HG02852 (cell line): ENCODE data around the gene RPS16.

Source experiments
- ATAC-seq: cut with Tn5 transposase; IDR thresholded peaks from one replicate; pipeline ENCODE4 v1.9.1; 2021; ENCODE audit warnings: mild to moderate bottlenecking, moderate library complexity; ENCODE audit not compliant: unreplicated experiment

Gene RPS16

GRCh38 chr19:39423258-39424086 is 12.3 kb downstream of the RPS16 start:
- no peak for ATAC-seq

- no peak for ATAC-seq
Observed at GRCh38 chr19:39422020-39422419, 13.7 kb downstream of the RPS16 start.

GRCh38 chr19:39420769-39421168 is 15.0 kb downstream of the RPS16 start:
- no peak for ATAC-seq

GRCh38 chr19:39419003-39419402 is 16.7 kb downstream of the RPS16 start:
- ATAC-seq, result no peak

- no peak for ATAC-seq
Observed at GRCh38 chr19:39417463-39418181, 18.1 kb downstream of the RPS16 start.

- ATAC-seq, result no peak
Observed at GRCh38 chr19:39416152-39417120, 19.3 kb downstream of the RPS16 start.

- ATAC-seq, result no peak
Observed at GRCh38 chr19:39415111-39416046, 20.4 kb downstream of the RPS16 start.

GRCh38 chr19:39413911-39414608 is 21.7 kb downstream of the RPS16 start:
- no peak for ATAC-seq

GRCh38 chr19:39413272-39413910 is 22.4 kb downstream of the RPS16 start:
- ATAC-seq, result no peak

- ATAC-seq, result no peak
Observed at GRCh38 chr19:39412867-39413271, 22.9 kb downstream of the RPS16 start.

- peak; percentile 51 for ATAC-seq
Observed at GRCh38 chr19:39412100-39412866, 23.5 kb downstream of the RPS16 start, which contains the start of gene PLEKHG2. Gene PLEKHG2, plus strand, starts transcription at chr19:39412669. Its CDS starts 1,418 bp downstream, at chr19:39414087.

- ATAC-seq, result peak; percentile 22
Observed at GRCh38 chr19:39411832-39412099, 24.0 kb downstream of the RPS16 start.

- no peak for ATAC-seq
Observed at GRCh38 chr19:39411081-39411831, 24.5 kb downstream of the RPS16 start.

GRCh38 chr19:39410831-39411080 is 25.0 kb downstream of the RPS16 start:
- ATAC-seq, result no peak

- no peak for ATAC-seq
Observed at GRCh38 chr19:39410017-39410830, 25.5 kb downstream of the RPS16 start.

- no peak for ATAC-seq
Observed at GRCh38 chr19:39409208-39410016, 26.3 kb downstream of the RPS16 start.
